Neuron (in vitro differentiated cells): ENCODE results near the gene FAM227B.
"Not testable (repeated sequence)": the region's sequence is repeated elsewhere in the genome, so short reads cannot be mapped to it uniquely, and the experiment has no call there.

Experiments used
- H2AFZ ChIP-seq: one replicate; pipeline ENCODE4 v1.6.1; 2013; ENCODE audit warnings: low read depth, mild to moderate bottlenecking, inconsistent platforms, low read length, moderate library complexity
- H3K27me3 ChIP-seq: one replicate; pipeline ENCODE4 v1.6.1; 2013; ENCODE audit warnings: low read length; ENCODE audit not compliant: insufficient read depth
- H3K36me3 ChIP-seq: one replicate; pipeline ENCODE4 v1.6.1; 2013; ENCODE audit warnings: low read length; ENCODE audit not compliant: insufficient read depth
- H3K4me1 ChIP-seq: one replicate; pipeline ENCODE4 v1.6.1; 2013; ENCODE audit warnings: low read length; ENCODE audit not compliant: insufficient read depth
- H3K4me3 ChIP-seq: 2 replicates; pipeline ENCODE4 v1.5.1; 2013; ENCODE audit warnings: mild to moderate bottlenecking, low read length, moderate library complexity
- H3K9me3 ChIP-seq: one replicate; pipeline ENCODE4 v1.6.1; 2013; ENCODE audit warnings: low read length

Gene FAM227B

DNA sequence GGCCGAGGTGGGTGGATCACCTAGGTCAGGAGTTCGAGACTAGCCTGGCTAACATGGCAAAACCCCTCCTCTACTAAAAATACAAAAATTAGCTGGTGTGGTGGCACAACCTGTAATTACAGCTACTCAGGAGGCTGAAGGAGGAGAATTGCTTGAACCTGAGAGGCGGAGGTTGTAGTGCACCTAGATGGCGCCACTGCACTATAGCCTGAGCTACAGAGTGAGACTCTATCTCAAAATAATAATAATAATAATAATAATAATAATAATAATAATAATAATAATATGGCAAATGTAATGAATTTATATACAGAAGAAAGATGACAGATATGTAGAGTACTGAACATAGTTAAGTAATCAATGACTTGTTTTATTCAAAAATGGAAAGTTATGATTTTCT, 149.4 kb downstream of the FAM227B start:
- H3K9me3 ChIP-seq, H3K27me3 ChIP-seq, H3K36me3 ChIP-seq, H3K4me1 ChIP-seq, H3K4me3 ChIP-seq, H2AFZ ChIP-seq: not testable (repeated sequence)

DNA sequence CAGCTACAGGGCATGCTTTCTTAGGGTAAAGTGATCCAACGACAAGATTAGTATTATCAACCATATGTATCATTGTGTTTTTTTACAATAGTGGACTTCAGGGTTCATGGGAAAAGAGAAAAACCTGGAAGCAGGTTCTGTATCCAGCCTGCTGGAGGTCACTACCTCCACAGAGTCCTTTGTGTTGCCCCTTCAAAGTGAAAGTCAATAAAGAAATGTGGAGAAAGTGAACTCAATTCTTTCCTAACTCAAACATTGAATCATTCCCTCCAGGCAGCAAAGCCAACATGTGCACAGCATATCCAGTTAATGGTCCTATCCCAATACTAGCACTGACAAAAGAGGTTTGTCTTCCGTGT, 152.2 kb downstream of the FAM227B start:
- H2AFZ ChIP-seq = no peak overlapping the region
- H3K9me3 ChIP-seq = no peaks in the 10 kb centered on the region
- H3K4me1 ChIP-seq = peaks cover 7% of the 10 kb centered on the region
- H3K36me3 ChIP-seq = no peaks in the 10 kb centered on the region
- H3K27me3 ChIP-seq = no peaks in the 10 kb centered on the region
- no peak overlapping the region for H3K4me3 ChIP-seq

DNA sequence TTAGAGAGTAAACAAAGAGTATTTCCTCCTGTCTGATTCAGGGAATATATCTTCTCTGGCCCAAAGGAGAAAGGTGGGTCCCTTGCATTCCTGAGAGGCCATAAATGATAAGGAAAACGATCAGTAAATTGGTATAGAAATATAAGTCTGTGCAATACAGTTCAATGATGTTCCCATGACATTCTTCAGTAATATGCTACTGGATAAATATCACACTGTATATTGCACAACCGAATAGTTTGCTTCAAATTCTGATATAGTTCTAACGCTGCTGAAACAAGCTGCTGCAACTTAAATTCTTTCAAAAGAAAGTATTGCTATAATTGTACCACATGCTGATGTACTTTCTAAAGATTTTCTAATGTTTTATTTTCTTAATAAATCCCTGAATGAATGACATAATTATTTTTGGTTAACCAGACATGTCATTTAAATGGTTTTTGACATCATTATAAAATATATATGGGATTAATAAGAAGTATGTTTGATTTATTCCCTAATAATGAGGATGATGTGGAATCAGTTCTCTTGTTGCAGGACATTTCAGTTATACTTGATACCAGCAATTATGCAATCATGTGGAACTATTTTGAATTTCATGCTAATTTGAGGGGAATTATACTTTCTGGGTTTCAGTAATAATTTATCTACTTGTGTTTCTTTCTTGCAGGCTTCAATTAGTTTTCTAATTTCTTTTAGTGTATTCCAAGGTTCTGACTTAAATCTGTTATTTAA, 152.7 kb downstream of the FAM227B start:
- H3K36me3 ChIP-seq = no peaks in the 10 kb centered on the region
- no peaks in the 10 kb centered on the region for H3K9me3 ChIP-seq
- H3K4me1 ChIP-seq = peaks cover 7% of the 10 kb centered on the region
- H3K27me3 ChIP-seq = no peaks in the 10 kb centered on the region
- no peak overlapping the region for H3K4me3 ChIP-seq
- H2AFZ ChIP-seq = no peak overlapping the region

DNA sequence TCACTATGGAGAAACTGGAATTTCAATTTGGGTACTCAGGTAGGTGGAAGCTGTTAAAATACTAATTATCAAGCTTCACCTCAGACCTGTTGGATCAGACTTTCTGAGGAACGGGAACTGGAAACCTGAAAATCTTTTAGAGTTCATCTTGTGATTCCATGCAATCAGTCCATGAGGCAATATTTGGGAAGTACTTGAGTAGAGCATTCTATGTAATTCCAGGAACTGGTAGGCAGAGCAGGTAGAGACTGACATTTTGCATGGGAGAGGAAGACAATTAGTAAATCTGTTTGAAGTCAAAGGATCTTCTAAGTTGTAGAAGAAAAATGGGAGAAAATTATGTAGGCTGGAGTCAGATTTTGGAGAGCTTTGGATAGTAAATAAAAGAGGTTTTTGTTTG, 154.5 kb downstream of the FAM227B start:
- H3K4me3 ChIP-seq = no peak overlapping the region
- peaks cover 7% of the 10 kb centered on the region for H3K4me1 ChIP-seq
- no peaks in the 10 kb centered on the region for H3K27me3 ChIP-seq
- H3K9me3 ChIP-seq = no peaks in the 10 kb centered on the region
- H3K36me3 ChIP-seq = no peaks in the 10 kb centered on the region
- no peak overlapping the region for H2AFZ ChIP-seq

DNA sequence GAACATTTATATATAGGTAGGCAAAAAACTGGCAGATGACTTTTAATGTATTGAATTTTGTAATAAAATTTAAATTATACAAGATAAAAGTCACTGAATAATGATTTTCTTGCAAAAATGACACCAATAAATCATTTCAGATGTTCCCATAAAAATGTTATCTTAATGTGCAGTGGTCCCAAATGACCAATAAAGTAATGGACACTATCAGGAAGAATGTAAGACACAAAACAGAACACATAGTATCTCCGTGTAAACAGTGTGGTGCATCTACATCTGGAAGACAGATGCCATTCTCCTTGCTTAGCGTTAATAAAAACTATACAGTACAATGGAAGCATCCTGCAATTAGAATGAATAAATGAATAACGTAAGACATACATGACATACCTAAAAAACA, 156.1 kb downstream of the FAM227B start:
- Histone ChIP-seq H3K4me3 (no peak overlapping the region), H3K9me3 (no peaks in the 10 kb centered on the region), H3K36me3 (no peaks in the 10 kb centered on the region), H3K4me1 (peaks cover 7% of the 10 kb centered on the region), H3K27me3 (no peaks in the 10 kb centered on the region), H2AFZ (no peak overlapping the region)

DNA sequence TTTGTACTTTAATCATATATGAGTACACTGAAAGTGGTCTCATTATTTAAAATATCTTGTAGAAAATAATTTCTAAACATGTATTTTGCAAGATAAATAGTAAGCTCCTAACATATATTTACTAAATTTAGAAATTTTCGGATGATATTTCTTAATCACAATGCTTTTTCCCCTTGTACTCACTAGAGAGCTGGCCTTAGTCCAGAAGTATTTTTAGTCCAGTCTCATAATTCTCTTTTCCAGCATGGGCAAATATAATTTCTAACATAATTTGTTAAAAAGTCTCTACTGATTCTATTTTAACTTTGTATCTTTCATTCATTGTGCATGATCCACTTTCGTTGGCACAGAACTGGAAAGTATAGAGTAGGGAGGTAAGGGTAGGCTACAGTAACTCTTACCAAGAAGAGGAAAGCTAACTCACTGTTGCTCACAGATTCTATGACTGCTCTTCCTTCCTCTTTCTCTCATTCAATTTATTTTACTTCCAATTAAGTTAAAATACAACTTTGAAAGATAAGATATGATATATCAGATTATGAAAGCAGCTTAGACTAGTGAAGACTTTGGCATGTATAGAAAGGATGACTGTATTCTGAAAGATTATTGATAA, 158.3 kb downstream of the FAM227B start:
- H3K9me3 ChIP-seq = no peaks in the 10 kb centered on the region
- no peaks in the 10 kb centered on the region for H3K4me1 ChIP-seq
- H3K27me3 ChIP-seq = no peaks in the 10 kb centered on the region
- no peaks in the 10 kb centered on the region for H3K36me3 ChIP-seq
- no peak overlapping the region for H3K4me3 ChIP-seq
- H2AFZ ChIP-seq = no peak overlapping the region

DNA sequence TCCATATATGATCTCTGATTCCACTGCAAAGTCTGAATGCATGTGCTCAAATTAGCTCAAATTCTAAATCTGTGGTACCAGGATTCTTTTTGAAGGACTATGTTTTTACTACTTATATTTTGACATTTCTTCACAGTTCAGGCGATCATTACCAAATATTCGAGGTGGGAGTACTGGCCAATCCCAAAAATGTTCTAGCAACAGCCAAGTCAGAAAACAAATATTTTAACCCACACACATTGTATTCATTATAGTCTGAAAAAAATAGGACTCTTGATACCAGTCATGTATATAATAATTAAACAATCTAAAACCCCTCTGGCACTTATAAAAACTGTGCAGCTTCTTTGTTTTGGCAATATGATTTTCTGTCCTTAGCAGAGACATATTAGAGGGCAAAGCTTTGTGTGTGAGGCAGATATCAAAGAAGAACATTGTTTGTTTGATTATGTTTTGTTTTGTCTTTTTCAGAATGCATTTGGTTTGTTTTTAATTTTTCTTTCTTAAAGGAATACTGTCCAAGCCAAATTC, 160.1 kb downstream of the FAM227B start:
- Histone ChIP-seq H3K27me3 (no peaks in the 10 kb centered on the region), H2AFZ (no peak overlapping the region), H3K36me3 (no peaks in the 10 kb centered on the region), H3K9me3 (no peaks in the 10 kb centered on the region), H3K4me1 (no peaks in the 10 kb centered on the region), H3K4me3 (no peak overlapping the region)

DNA sequence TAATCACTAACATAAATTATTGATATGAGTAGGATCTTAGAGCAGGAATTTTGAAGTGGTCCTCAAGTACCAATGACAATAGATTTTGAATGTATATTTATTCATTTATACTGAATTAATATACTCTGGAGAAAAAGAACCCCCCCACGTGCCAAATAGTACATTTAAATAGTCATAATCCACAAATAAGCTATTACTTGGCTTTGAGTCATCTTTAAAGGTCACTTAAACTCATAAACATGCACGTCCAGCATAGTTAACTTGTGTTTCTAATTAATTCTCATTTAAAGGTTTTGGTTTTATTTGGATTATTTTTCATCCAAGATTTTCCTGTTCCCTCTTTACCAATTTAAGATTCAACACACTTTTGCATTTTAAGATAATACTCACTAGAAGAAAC, 162.5 kb downstream of the FAM227B start:
- no peaks in the 10 kb centered on the region for H3K4me1 ChIP-seq
- no peaks in the 10 kb centered on the region for H3K36me3 ChIP-seq
- H3K9me3 ChIP-seq = no peaks in the 10 kb centered on the region
- H2AFZ ChIP-seq = no peak overlapping the region
- no peak overlapping the region for H3K4me3 ChIP-seq
- H3K27me3 ChIP-seq = no peaks in the 10 kb centered on the region

DNA sequence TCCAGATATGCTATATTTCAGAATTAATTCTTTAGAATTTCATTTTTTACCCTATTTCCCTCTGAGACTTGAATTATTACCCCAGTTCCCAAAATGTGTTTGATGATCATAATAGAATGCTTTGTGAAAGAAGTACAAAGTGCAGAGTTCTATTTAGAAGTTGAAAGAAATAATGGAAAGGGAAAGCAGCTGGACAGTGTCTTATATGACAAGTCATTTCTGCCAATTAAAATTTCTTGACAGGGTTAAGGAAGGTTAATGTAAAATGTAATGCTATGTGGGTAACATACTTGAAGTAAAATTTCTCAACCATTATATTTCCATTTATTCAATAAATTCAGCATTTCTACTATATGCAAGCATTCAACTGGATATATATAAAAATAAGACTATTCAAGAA, 164.5 kb downstream of the FAM227B start:
- Histone ChIP-seq H3K4me1 (no peaks in the 10 kb centered on the region), H3K4me3 (no peak overlapping the region), H2AFZ (no peak overlapping the region)

DNA sequence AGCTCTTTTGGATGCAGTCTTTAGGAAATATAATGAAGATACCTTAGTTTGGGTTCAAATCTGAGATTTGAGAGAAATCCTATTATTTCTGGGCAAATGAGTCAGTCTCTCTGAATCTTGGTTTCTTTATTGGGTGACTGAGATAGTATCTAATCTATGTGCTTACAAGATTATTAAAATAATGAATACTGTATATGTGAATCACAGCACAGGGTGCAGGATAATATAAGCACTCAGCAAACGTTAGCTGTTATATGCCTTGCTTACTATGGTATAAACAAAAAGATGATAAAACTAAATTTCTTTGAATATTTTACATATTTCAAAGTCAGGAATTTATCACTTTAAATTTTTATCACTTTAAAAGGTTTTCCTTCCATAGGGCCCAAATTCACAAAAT, 168.0 kb downstream of the FAM227B start:
- Histone ChIP-seq H3K9me3 (no peaks in the 10 kb centered on the region), H3K36me3 (no peaks in the 10 kb centered on the region), H3K4me3 (no peak overlapping the region), H3K27me3 (no peaks in the 10 kb centered on the region), H2AFZ (no peak overlapping the region), H3K4me1 (no peaks in the 10 kb centered on the region)

More for the DNA sequence above, 164.5 kb downstream of the FAM227B start:
- Histone ChIP-seq H3K27me3 (no peaks in the 10 kb centered on the region), H3K36me3 (no peaks in the 10 kb centered on the region), H3K9me3 (no peaks in the 10 kb centered on the region)

DNA sequence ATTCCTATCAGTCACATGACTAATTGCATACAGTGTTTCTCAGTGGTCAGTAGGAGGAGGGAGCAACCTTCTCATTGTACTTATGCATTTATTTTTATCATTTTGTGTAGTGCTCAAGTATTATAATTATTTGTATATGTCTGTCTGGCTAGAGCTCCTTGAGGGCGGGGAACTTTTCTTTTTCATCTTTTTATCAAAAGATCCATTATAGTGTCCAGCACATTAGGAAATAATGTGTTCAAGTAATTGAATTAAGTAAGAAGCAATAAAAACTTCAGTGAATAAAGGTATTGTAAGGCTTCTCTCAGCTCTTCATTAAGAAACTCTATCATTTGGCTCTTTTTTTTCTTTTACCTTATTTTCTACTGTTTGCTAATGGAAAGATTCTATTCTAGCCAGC, 178.8 kb downstream of the FAM227B start:
- H3K4me3 ChIP-seq = no peak overlapping the region
- no peaks in the 10 kb centered on the region for H3K9me3 ChIP-seq
- H3K27me3 ChIP-seq = no peaks in the 10 kb centered on the region
- no peak overlapping the region for H2AFZ ChIP-seq
- H3K4me1 ChIP-seq = peaks cover 2% of the 10 kb centered on the region
- no peaks in the 10 kb centered on the region for H3K36me3 ChIP-seq

DNA sequence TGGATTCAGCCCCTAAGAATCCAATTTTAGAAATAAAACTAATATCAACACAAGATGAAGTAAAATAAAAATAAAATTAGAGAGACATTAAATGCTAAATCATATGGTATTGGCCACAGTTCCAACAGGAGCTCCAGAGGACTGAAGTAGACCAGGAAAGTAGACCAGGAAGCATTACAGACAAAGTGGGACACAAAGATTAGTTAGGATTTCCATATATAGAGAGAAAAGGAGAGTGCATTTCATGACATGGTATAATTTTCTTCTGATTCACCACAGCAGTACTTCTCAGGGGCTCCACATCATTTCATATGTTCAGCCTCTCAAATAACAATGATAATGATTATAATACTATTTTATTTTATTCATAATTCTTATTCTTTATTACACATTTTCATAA, 179.3 kb downstream of the FAM227B start:
- H3K36me3 ChIP-seq = no peaks in the 10 kb centered on the region
- H3K9me3 ChIP-seq = no peaks in the 10 kb centered on the region
- H3K4me1 ChIP-seq = peaks cover 2% of the 10 kb centered on the region
- H3K27me3 ChIP-seq = no peaks in the 10 kb centered on the region
- H2AFZ ChIP-seq = no peak overlapping the region
- no peak overlapping the region for H3K4me3 ChIP-seq

DNA sequence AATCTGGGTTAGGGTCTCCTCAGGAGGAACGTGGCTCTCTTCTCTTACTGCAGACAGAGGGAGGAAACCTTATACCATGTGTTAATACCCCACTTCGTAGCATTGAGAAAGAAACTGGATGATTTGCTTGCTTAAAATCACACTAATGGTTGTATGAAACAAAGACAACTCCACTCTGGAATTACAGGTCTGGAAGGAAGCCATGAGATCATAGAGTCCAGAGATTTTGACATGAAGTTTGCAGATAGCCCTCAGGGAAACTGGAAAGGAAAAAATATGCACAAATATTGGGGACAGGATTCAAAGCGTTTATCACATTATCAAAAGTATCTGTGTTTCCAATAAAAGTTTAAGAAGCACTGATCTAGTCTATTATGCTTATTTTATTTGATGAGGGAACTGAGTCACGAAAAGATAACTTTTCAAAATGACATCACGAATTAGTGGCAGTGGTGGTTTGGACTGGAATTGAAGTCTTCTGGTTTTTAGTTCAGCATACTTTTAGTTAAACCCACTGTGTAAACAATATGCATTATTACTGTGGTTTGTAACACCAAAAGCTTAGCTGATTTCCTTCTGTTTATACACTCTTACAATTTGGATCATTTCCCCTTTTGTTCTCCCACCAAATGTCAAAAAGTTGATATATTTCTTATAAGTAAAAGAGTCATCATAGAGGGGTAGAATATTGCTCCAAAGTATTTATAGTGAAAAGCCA, 180.8 kb downstream of the FAM227B start:
- Histone ChIP-seq H3K4me3 (no peak overlapping the region), H3K4me1 (peaks cover 2% of the 10 kb centered on the region), H3K9me3 (no peaks in the 10 kb centered on the region), H2AFZ (no peak overlapping the region), H3K27me3 (no peaks in the 10 kb centered on the region), H3K36me3 (no peaks in the 10 kb centered on the region)
